Activated T-helper 1 cell treated with Interleukin-2 at 50 U/mL for 16 hours (primary cell): ENCODE results near the gene SLC5A2.
"Not testable (repeated sequence)": the region's sequence is repeated elsewhere in the genome, so short reads cannot be mapped to it uniquely, and the experiment has no call there.

Experiments
- DNase-seq: peaks from one replicate; pipeline ENCODE4 v3.0.0-alpha.2; 2020; ENCODE audit warnings: low read depth

SLC5A2 gene

DNA sequence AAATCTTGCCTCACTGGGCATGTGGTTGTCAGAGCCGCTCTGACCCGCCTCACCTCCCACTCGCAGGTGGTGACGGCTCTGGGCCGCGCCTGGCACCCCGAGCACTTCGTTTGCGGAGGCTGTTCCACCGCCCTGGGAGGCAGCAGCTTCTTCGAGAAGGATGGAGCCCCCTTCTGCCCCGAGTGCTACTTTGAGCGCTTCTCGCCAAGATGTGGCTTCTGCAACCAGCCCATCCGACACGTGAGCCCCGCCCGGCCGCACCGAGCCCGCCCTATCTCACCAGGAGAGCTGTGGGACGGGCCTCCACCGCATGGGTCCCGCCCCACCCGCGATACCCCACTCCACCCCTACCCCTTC is 7.0 kb upstream of the SLC5A2 start:
- no peak for DNase-seq

- DNase-seq: peak; percentile 82
Measured at GRCh38 chr16:31476303-31477219, 6.4 kb upstream of the SLC5A2 start.

DNA sequence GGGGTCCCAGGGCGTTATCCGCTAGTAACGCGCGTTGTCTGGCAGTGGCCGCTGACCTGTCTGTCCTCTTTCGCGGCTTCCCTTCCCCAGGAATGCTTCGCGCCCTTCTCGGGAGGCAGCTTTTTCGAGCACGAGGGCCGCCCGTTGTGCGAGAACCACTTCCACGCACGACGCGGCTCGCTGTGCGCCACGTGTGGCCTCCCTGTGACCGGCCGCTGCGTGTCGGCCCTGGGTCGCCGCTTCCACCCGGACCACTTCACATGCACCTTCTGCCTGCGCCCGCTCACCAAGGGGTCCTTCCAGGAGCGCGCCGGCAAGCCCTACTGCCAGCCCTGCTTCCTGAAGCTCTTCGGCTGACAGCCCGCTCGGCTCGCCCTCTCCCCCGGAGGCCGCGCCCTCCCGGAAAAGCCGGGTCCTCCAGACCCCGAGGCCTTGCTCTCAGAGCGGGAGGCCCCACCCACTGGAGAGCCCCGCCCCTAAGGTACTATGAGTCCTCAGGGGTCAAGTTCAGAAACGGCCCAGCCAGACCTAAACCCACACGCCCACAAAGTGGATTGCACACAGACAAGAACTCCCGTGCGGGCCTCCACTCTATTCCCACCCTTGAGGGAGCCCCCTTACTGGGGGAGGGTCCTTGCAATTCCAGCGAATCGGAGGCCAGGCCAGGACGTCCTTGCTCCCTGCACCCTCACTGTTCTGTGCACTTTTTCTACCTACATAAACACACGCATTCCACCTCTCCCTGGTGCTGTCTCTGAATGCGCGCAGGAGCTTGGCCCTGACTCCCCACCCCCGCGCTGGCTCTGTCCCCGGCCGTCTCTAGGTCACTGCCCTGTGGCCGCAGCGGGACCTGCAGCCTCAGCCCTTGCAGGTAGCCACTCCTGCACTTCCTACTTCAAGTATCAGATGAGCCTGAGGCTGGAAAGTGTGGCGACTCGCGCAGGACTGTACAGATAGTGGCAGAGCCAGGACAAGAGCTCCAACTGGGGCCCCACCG is 5.4 kb upstream of the SLC5A2 start:
- no peak for DNase-seq

DNA sequence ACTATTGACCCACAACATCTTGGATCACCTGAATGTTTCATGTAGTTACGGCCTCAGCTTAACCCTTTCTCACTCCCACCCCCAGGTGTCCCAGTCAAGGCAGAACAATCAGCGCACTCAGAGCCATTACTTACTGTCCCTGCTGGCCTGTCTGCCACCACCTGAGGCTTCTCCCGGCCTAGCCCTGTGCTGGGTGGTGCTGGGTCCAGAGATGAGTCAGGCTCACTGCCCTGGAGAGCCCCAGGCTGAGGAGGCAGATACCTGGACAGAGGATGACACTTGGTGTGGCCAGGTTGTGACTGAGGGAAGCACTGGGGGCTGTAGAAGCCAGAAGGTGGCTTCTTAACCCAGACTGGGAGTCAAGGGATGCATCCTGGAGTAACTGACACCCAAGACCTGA is 4.0 kb upstream of the SLC5A2 start:
- DNase-seq: no peak

GRCh38 chr16:31479751-31480150 is 3.2 kb upstream of the SLC5A2 start:
- DNase-seq: no peak

DNA sequence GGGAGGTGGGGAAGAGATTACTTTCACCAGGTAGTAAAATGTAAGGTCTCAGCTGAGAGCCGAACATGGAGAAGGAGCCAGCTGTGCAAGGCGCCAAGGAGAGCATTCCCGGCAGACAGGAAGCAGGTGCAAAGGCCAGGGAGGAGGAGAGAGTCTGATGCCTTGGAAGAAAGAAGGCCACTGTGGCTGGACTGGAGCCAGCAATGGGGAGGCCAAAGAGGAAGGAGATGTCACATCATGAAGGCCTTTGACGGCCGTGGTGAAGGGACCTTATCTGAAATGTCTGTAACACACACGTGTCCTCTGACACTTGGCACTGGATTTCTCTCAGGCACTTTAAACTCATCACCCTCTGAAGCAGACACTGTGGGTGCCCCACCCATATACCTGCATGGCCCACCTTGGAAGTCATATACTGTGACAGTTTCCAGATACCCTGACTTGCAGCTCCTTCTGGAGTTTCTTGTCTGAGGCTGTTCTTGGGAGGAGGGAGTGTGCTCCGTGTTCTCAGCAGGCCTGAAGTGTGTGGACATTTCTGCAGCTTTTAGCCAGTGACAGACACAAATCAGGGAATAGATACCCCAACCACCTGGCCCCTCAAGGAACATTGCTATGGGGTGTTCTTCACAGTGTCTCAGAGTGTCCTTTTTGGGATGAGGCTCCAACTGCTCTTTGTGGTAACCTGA is 1.9 kb upstream of the SLC5A2 start:
- no peak for DNase-seq

DNA sequence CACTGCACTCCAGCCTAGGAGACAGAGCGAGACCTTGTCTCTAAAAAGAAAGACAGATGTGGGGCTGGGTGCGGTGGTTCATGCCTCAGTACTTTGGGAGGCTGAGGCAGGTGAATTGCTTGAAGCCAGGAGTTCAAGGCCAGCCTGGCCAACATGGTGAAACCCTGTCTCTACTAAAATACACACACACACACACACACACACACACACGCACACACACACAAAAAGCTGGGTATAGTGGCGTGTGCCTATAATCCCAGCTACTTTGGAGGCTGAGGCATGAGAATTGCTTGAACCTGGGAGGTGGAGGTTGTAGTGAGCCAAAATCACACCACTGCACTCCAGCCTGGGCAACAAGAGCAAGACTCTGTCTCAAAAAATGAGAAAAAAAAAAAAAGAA is 1.1 kb downstream of the SLC5A2 start:
- not testable (repeated sequence) for DNase-seq

DNA sequence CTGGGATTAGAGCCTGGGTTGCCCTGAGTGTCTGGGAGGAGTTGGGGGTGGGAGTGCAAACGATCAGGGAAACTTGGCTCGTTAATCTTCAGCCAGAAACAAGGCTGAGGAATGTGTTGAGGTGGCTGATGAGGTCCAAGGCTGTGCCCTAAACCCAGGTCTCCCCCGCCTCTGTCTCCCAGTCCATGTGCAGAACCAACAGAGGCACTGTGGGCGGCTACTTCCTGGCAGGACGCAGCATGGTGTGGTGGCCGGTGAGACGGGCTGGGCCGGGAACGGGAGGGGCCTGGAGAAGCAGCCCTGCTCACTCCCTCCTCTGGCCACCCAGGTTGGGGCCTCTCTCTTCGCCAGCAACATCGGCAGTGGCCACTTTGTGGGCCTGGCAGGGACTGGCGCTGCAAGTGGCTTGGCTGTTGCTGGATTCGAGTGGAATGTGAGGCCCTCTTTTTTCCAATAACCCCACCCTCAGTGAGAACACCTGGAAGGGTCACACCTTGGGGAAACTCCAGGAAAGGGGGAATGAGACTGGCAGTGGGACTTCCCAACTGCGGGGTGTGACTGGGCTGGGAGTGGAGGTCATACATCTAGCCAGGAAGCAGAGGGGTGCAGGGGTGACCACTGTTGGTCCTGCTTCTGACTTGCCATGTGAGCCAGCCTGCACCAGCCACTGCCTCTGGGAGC is 1.7 kb downstream of the SLC5A2 start:
- no peak for DNase-seq

GRCh38 chr16:31485571-31485970 is 2.6 kb downstream of the SLC5A2 start:
- no peak for DNase-seq

GRCh38 chr16:31486045-31486444 is 3.1 kb downstream of the SLC5A2 start:
- no peak for DNase-seq

DNA sequence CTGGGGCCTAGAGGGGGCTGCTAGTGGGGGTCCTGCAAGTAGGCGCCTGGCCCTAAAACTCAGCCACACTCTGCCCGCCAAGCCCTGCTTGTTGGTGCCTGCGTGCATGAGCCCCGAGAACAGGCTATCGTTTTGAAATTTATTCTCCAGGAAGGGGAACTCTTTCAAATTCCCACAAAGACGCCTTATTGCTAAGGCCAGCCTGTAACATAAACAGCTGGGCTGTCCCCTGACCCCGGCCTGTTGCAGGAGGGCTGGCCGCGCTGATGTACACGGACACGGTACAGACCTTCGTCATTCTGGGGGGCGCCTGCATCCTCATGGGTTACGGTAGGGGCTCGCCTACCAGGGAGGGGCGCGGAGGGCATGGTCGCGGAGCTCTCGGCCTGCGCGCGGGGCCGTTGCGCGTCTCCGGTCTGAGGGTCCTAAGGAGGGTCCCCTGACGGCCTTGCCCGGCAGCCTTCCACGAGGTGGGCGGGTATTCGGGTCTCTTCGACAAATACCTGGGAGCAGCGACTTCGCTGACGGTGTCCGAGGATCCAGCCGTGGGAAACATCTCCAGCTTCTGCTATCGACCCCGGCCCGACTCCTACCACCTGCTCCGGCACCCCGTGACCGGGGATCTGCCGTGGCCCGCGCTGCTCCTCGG is 4.3 kb downstream of the SLC5A2 start:
- no peak for DNase-seq

GRCh38 chr16:31487720-31488467 is 5.0 kb downstream of the SLC5A2 start:
- DNase-seq: peak; percentile 70

GRCh38 chr16:31488468-31489297 is 5.8 kb downstream of the SLC5A2 start:
- DNase-seq: no peak

- no peak for DNase-seq
Measured at GRCh38 chr16:31489298-31489564, 6.3 kb downstream of the SLC5A2 start.

DNA sequence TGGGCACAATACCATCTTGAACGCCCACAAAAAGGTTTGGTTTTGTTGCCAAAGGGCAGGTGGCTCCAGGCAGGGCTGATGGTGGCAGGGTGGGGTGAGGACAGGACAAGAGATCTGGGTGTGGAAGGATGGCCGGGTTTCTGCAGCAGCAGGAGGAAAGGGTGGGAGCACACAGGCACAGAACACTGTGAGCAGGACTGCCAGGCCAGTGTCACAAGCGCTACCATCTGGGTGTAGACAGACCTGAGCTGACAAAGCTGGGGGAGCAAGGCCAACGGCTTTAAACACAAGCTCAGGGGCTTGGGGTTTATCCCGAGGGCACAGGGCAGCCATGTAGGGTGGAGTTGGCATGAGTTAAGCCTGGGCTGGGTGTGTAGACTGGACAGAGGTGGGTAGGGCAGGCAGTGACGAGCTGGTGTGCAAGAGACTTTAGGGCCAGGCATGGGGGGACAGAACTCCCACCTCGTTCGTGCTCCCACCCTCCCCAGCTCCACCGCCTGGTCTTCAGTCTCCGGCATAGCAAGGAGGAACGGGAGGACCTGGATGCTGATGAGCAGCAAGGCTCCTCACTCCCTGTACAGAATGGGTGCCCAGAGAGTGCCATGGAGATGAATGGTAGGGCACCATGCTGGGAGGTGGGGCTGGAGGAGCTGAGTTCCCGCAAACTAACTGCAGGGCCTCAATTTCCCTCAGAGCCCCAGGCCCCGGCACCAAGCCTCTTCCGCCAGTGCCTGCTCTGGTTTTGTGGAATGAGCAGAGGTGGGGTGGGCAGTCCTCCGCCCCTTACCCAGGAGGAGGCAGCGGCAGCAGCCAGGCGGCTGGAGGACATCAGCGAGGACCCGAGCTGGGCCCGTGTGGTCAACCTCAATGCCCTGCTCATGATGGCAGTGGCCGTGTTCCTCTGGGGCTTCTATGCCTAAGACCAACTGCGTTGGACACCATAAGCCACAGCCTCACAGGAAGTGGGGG is 7.0 kb downstream of the SLC5A2 start:
- DNase-seq: no peak

DNA sequence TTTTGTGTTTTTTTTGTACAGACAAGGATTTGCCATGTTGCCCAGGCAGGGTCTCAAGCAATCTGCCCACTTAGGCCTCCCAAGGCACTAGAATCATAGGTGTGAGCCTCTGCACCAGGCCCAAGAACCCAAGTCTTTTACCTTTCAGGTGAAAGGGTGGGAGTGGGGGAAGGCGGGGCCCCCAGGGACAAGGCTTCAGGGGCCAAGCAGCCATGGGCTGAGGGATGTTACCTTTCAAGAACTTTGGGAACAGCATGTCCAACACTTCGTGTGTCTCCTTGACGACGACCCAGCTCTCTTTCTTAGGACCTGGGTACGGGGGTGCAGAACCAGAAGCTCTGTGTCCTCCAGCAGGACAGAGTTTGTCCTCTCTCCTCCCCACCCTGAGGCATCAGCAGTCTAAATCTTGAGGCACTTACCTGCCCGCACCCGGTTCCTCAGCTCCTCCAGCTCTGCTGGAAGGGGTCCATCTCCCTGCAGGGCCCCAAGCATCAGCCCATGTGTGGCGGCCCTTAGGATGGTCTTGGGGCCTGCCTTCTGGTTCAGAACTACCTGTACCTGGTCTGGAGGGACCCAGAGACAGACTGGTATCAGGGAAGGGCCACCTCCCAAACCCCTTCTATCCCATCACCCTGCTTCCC is 9.0 kb downstream of the SLC5A2 start:
- no peak for DNase-seq

DNA sequence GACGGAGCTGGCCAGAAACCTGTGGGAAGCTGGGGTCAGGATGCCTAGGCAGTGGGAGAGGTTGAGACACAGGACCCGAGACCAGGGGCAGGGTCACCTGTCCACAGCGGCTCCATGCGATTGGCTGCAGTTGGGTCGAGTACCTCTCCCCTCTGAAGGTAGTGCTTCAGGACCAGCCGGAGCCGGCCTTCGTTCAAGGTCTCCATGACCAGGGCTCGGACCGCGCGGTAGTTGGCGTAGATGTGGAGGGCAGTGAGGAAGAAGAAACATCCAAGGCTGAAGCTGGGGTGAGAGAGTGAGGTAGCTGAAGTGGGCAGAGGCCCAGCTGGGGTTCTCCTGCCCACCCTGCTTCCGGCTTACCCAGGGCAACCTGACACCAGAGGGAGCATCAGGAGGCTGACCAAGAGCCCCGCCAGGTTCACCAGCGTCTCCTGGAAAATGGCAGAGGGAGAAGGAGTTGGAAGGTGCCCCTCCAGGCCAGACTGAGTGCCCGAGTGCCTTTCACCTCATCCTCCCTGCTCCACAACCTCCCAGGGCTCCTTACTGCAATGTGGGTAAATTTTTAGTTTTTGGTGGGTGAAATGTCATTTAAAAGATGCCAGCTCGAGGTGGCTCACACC is 10.7 kb downstream of the SLC5A2 start:
- no peak for DNase-seq

GRCh38 chr16:31496670-31497069 is 13.7 kb downstream of the SLC5A2 start:
- no peak for DNase-seq
